ENCODE results near the gene SLC10A3. TPM values are rescaled to one million over a fixed set of nuclear protein-coding genes. Genes with fewer than 3 reads are reported as not detected.

Gene SLC10A3
- polyA plus RNA-seq, 3 donors, result 25.3 to 33.1 (median 26.7) TPM

DNA sequence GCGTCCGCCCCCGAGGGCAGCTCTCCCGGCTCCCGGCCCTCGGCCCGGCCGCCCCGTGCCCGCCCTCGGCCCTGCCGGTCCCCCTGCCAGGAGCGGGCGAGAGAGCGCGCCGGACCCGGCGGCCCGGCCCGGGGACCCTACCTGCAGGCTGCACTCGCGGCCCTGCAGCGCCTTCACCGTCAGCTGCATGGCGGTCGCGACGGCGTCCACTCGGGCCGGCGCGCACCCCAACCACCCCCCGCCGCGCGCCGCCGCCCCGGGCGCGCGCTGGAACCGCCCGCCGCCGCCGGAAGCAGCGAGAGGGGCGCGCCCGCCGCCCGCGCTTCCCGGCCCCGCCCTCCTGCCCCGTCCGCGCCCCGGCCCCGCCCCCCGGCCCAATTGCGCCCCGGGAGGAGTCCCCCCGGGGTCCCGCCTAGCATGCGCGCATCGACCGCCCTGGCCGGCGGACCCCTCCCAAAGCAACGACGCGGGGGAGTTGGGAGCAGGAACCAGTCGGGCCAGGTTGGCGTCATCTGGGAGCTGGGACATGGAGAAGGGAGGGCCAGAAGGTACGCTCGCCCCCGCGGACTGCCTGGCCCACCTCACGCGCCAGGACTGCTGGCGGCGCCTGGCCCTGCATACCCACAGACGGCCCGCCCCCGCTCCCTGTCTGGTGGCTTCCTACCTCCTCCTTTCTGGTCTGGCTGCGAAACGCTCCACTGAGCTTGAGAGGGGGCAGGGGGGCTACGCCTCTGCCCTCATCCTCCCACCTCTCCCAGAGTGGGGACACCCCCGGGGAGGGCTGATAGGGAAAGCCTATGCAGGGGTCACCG, 3.8 kb downstream of the SLC10A3 start, which contains the start of gene UBL4A:
UBL4A (minus strand) TSS at position 220 of the 812 bp plus-strand sequence; CDS start at position 189, 31 bp downstream.
- Histone ChIP-seq H3K4me2 (replicated peaks; ENCODE audit: extremely low read depth, low read length, poor library complexity, severe bottlenecking) (peak within 1 kb of the TSS; percentile 77), H3K27ac (ENCODE audit: low read depth in 1 of 2, low read length in 2 of 2) (peak within 1 kb of the TSS in 1 of 2 donors; percentile 66), H3K4me1 (ENCODE audit: control insufficient read depth in 1 of 2, insufficient read depth in 2 of 2, low read length in 2 of 2) (peaks cover 41 to 56% of the 10 kb centered on the region in 2 donors), H3K9me3 (replicated peaks in 1 of 2; ENCODE audit: control insufficient read depth in 1 of 2, insufficient read depth in 1 of 2, low read length in 2 of 2) (no peaks in the 10 kb centered on the region), H3K36me3 (replicated peaks in 1 of 2; ENCODE audit: control insufficient read depth in 1 of 2, insufficient read depth in 2 of 2, low read length in 2 of 2) (peaks cover 0 to 3% of the 10 kb centered on the region in 2 donors), H3K79me2 (ENCODE audit: insufficient read depth, low read length) (peaks cover 20% of the 10 kb centered on the region), H3K9ac (ENCODE audit: insufficient read depth, low read length, poor library complexity, severe bottlenecking) (peak within 1 kb of the TSS; percentile 64), H3K27me3 (ENCODE audit: control insufficient read depth in 2 of 2, insufficient read depth in 2 of 2, low read length in 2 of 2) (no peaks in the 10 kb centered on the region), H4K20me1 (ENCODE audit: insufficient read depth, low read length) (no peaks in the 10 kb centered on the region), H2AFZ (ENCODE audit: insufficient read depth, low read depth, low read length, poor library complexity, severe bottlenecking) (peak within 1 kb of the TSS; percentile 46), H3K4me3 (replicated peaks in 1 of 3; ENCODE audit: low read depth in 2 of 3, low read length in 3 of 3) (peak within 1 kb of the TSS; percentile 47 to 74 (median 53))
- Mint-ChIP-seq H3K36me3 (peaks cover 12 to 18% of the 10 kb centered on the region in 2 donors), H3K27ac (peak within 1 kb of the TSS; percentile 20 to 82 (median 54)), H3K4me3 (peak within 1 kb of the TSS; percentile 65 to 76), H3K9me3 (peaks cover 0 to 33% (median 15%) of the 10 kb centered on the region in 7 donors), H3K4me1 (peaks cover 32% of the 10 kb centered on the region), H3K27me3 (ENCODE audit: low read depth in 3 of 3) (peaks cover 0 to 8% (median 3%) of the 10 kb centered on the region in 3 donors)
- DNase-seq, result peak; percentile 17 to 27 (median 20)
- TF ChIP-seq CTCF (IDR thresholded peaks at IDR 0.05), result no peak
- under 1% methylated on average over 30 of the region's 95 CpGs for WGBS (ENCODE audit: insufficient coverage)
- intact Hi-C loops (cut with micrococcal nuclease), result no loop called here

- no peaks in the 10 kb centered on the region for H3K9me3 ChIP-seq (replicated peaks in 1 of 2; ENCODE audit: control insufficient read depth in 1 of 2, insufficient read depth in 1 of 2, low read length in 2 of 2)
- peak in 1 of 3 donors; percentile 13 for DNase-seq
- peaks cover 0 to 30% (median 13%) of the 10 kb centered on the region in 7 donors for H3K9me3 Mint-ChIP-seq
- H3K4me1 ChIP-seq (ENCODE audit: control insufficient read depth in 1 of 2, insufficient read depth in 2 of 2, low read length in 2 of 2), result peaks cover 36 to 51% of the 10 kb centered on the region in 2 donors
- intact Hi-C loops (cut with micrococcal nuclease), result no loop called here
- H3K27me3 Mint-ChIP-seq (ENCODE audit: low read depth in 3 of 3), result peaks cover 0 to 8% (median 3%) of the 10 kb centered on the region in 3 donors
- H2AFZ ChIP-seq (ENCODE audit: insufficient read depth, low read depth, low read length, poor library complexity, severe bottlenecking), result peak overlapping the region; percentile 46
- peak overlapping the region in 1 of 7 donors; percentile 53 for H3K27ac Mint-ChIP-seq
- peak overlapping the region; percentile 64 for H3K9ac ChIP-seq (ENCODE audit: insufficient read depth, low read length, poor library complexity, severe bottlenecking)
- H3K27ac ChIP-seq (ENCODE audit: low read depth in 1 of 2, low read length in 2 of 2), result peak overlapping the region in 1 of 2 donors; percentile 66
- peak overlapping the region; percentile 47 to 74 (median 53) for H3K4me3 ChIP-seq (replicated peaks in 1 of 3; ENCODE audit: low read depth in 2 of 3, low read length in 3 of 3)
- H3K79me2 ChIP-seq (ENCODE audit: insufficient read depth, low read length), result peaks cover 20% of the 10 kb centered on the region
- H3K36me3 ChIP-seq (replicated peaks in 1 of 2; ENCODE audit: control insufficient read depth in 1 of 2, insufficient read depth in 2 of 2, low read length in 2 of 2), result peaks cover 0 to 3% of the 10 kb centered on the region in 2 donors
- H3K4me1 Mint-ChIP-seq, result peaks cover 30% of the 10 kb centered on the region
- 1% methylated on average over 29 of the region's 35 CpGs for WGBS (ENCODE audit: insufficient coverage)
- H3K36me3 Mint-ChIP-seq, result peaks cover 12 to 18% of the 10 kb centered on the region in 2 donors
- no peaks in the 10 kb centered on the region for H3K27me3 ChIP-seq (ENCODE audit: control insufficient read depth in 2 of 2, insufficient read depth in 2 of 2, low read length in 2 of 2)
- peak overlapping the region in 1 of 2 donors; percentile 59 for H3K4me3 Mint-ChIP-seq
- TF ChIP-seq CTCF (IDR thresholded peaks at IDR 0.05), result no peak
- H3K4me2 ChIP-seq (replicated peaks; ENCODE audit: extremely low read depth, low read length, poor library complexity, severe bottlenecking), result peak overlapping the region; percentile 77
- no peaks in the 10 kb centered on the region for H4K20me1 ChIP-seq (ENCODE audit: insufficient read depth, low read length)
Measured at GRCh38 chrX:154486052-154486395, 4.4 kb downstream of the SLC10A3 start.
